ENCODE data around the gene SLC26A11. TPM values are rescaled to one million over a fixed set of nuclear protein-coding genes. Genes with fewer than 3 reads are reported as not detected.

Gene SLC26A11
- polyA plus RNA-seq, 2 of the 4 experiments (the other 2 are of a cell fraction), result 8.3 to 13.7 TPM

- POLR2A ChIA-PET, result interaction anchor here (1.1 kb wide), 1 partner anchor 26 kb away, joined by 4 read pairs; no protein-coding TSS in a partner anchor
- 93% methylated on average over 20 of the region's 22 CpGs for WGBS (ENCODE audit: missing lambda C conversion rate)
These were observed 67.8 kb downstream of the SLC26A11 start for GRCh38 chr17:80287806-80288567.

DNA sequence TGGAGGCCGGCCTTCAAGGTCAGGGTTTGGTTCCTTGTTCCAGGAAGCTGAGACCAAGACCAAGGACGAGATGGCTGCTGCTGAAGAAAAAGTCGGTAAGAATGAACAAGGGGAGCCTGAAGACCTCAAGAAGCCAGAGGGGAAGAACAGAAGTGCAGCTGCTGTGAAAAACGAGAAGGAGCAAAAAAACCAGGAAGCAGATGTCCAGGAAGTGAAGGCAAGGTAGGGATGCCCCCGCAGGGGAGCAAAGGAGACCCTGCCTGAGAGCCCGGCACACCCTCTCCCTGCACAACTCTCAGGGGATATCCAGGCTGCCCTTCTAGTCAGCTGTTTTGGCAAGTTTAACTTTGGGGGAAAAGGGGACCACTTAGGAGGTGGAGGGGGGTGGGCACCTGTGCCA is 69.4 kb downstream of the SLC26A11 start:
- ChIA-PET POLR2A (no interaction called here), CTCF (interaction anchor here (0.6 kb wide), 1 partner anchor 8 kb away, joined by 3 read pairs; no protein-coding TSS in a partner anchor)
- no peak for FAIRE-seq
- no peak for ATAC-seq
- no peak for DNase-seq (ENCODE audit: low read depth in 1 of 2, low spot score in 1 of 2)
- Histone ChIP-seq H3K9me3 (no peaks in the 10 kb centered on the region), H3K4me2 (no peak overlapping the region), H3K27ac (no peak overlapping the region), H3K4me3 (no peak overlapping the region), H3K4me1 (no peaks in the 10 kb centered on the region)
- WGBS (ENCODE audit: missing lambda C conversion rate), result 86% methylated on average over 6 of the region's 6 CpGs
- TF ChIP-seq ZNF302 (CRISPR knock-in tag; IDR thresholded peaks at IDR 0.05), result no peak
- no peak for TF ChIP-seq PBX3 (IDR thresholded peaks at IDR 0.05)
- TF ChIP-seq POLR2AphosphoS2 (conservative IDR thresholded peaks at IDR 0.05; ENCODE audit: low read length), result no peak
- TF ChIP-seq CHD2 (IDR thresholded peaks at IDR 0.05; ENCODE audit: low read length, partially characterized antibody), result no peak
- no peak for TF ChIP-seq ELK1 (IDR thresholded peaks at IDR 0.05; ENCODE audit: low read depth, low read length)
- TF ChIP-seq, protein P1, sequence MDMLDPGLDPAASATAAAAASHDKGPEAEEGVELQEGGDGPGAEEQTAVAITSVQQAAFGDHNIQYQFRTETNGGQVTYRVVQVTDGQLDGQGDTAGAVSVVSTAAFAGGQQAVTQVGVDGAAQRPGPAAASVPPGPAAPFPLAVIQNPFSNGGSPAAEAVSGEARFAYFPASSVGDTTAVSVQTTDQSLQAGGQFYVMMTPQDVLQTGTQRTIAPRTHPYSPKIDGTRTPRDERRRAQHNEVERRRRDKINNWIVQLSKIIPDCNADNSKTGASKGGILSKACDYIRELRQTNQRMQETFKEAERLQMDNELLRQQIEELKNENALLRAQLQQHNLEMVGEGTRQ (IDR thresholded peaks at IDR 0.05), result no peak
- TF ChIP-seq SREBF2 (IDR thresholded peaks at IDR 0.05), result no peak
- no peak for TF ChIP-seq RARB (CRISPR knock-in tag; IDR thresholded peaks at IDR 0.05)
- TF ChIP-seq CTCF (IDR thresholded peaks at IDR 0.05), result no peak
- TF ChIP-seq NR3C1 (IDR thresholded peaks at IDR 0.05), result no peak
- no peak for TF ChIP-seq JUNB (IDR thresholded peaks at IDR 0.05)
- no peak for TF ChIP-seq HOXA7 (CRISPR knock-in tag; IDR thresholded peaks at IDR 0.05)
- no peak for TF ChIP-seq HOXB5 (CRISPR knock-in tag; IDR thresholded peaks at IDR 0.05)
- TF ChIP-seq BHLHE40 (IDR thresholded peaks at IDR 0.05; ENCODE audit: low read depth, low read length), result no peak
- no peak for TF ChIP-seq MYC (IDR thresholded peaks at IDR 0.05; ENCODE audit: borderline replicate concordance, low read length)

More at GRCh38 chr17:80287806-80288567, 67.8 kb downstream of the SLC26A11 start:
- DNase-seq (ENCODE audit: low read depth in 1 of 2, low spot score in 1 of 2), result no peak
- CTCF ChIA-PET, result interaction anchor here (0.6 to 1.5 kb wide), 6 partner anchors 9 to 187 kb away, joined by 3 to 7 read pairs (median 3); partner anchors contain the start of gene GAA
- H3K27ac ChIP-seq, result peak overlapping the region in 1 of 2 experiments; percentile 29; a peak in 1 of 6 replicates
- no peak for TF ChIP-seq HOXB13 (CRISPR knock-in tag; IDR thresholded peaks at IDR 0.05; ENCODE audit: low read depth)
- TF ChIP-seq FOSL2 (IDR thresholded peaks at IDR 0.05), result no peak
- TF ChIP-seq FOSL2 (CRISPR knock-in tag; IDR thresholded peaks at IDR 0.05), result peak; percentile 39; the same call in 1 of the 2 replicates
- no peaks in the 10 kb centered on the region for H3K4me1 ChIP-seq
- no peak for FAIRE-seq
- no peak for ATAC-seq
- H3K4me3 ChIP-seq, result no peak overlapping the region
- no peaks in the 10 kb centered on the region for H3K9me3 ChIP-seq
- H3K4me2 ChIP-seq, result no peak overlapping the region

DNA sequence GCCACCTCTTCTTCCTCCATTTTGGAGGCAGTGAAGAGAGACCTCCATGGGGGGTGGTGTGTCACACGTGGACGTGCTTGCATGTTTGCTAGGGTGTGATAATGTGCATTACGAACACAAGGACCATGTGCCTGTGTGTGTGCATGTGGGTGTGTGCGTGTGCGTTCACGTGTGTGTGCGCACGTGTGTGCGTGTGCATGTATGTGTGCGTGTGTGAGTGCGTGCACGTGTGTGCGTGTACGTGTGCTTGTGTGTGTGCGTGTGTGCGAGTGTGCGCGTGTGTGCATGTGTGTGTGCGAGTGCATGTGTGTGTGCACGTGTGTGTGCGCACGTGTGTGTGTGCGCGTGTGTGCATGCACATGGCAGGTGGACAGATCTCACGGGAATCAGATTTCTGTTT is 69.9 kb downstream of the SLC26A11 start:
- Histone ChIP-seq H3K4me2 (no peak overlapping the region), H3K4me3 (no peak overlapping the region), H3K27ac (no peak overlapping the region), H3K9me3 (no peaks in the 10 kb centered on the region), H3K4me1 (no peaks in the 10 kb centered on the region)
- WGBS (ENCODE audit: missing lambda C conversion rate), result 94% methylated on average over 25 of the region's 25 CpGs
- FAIRE-seq, result no peak
- CTCF ChIA-PET, result interaction anchor here (1.3 to 1.8 kb wide), 2 partner anchors 44 to 94 kb away, joined by 3 to 7 read pairs; no protein-coding TSS in a partner anchor
- DNase-seq (ENCODE audit: low read depth in 1 of 2, low spot score in 1 of 2), result no peak
- no peak for ATAC-seq
- POLR2A ChIA-PET, result no interaction called here
- TF ChIP-seq SREBF2 (IDR thresholded peaks at IDR 0.05) (no peak), RARB (CRISPR knock-in tag; IDR thresholded peaks at IDR 0.05) (no peak), EP300 (IDR thresholded peaks at IDR 0.05) (no peak), HMGXB4 (CRISPR knock-in tag; IDR thresholded peaks at IDR 0.05; ENCODE audit: borderline replicate concordance) (no peak), CBX8 (IDR thresholded peaks at IDR 0.05) (no peak), KDM5A (IDR thresholded peaks at IDR 0.05) (no peak), EHMT2 (IDR thresholded peaks at IDR 0.05; ENCODE audit: low read depth) (no peak), ZFP36 (IDR thresholded peaks at IDR 0.05; ENCODE audit: borderline replicate concordance, partially characterized antibody) (no peak), ZNF302 (CRISPR knock-in tag; IDR thresholded peaks at IDR 0.05) (no peak), GATA3 (IDR thresholded peaks at IDR 0.05; ENCODE audit: borderline replicate concordance) (no peak)
- TF ChIP-seq, protein P1 (IDR thresholded peaks at IDR 0.05), result no peak
- TF ChIP-seq, protein P2, sequence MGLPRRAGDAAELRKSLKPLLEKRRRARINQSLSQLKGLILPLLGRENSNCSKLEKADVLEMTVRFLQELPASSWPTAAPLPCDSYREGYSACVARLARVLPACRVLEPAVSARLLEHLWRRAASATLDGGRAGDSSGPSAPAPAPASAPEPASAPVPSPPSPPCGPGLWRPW (IDR thresholded peaks at IDR 0.05), result no peak

All from A549 (cell line).